PC-9 (cell line): ENCODE measurements around the gene ATP11B.

Experiments used
- EZH2 ChIP-seq: fragments of 200-600 bp; sonication (generic); IDR thresholded peaks from 2 replicates; pipeline ENCODE4 v1.8.0; 2017; ENCODE audit warnings: antibody characterized with exemption, low read depth
- TF ChIP-seq, protein P1 (sequence below): fragments of 200-600 bp; sonication (generic); conservative IDR thresholded peaks from 2 replicates; pipeline ENCODE4 v1.6.1; 2017; ENCODE audit warnings: mixed run types, antibody characterized with exemption, mild to moderate bottlenecking, moderate library complexity

GRCh38 chr3:182760576-182761164 is 32.6 kb upstream of the ATP11B start:
- TF ChIP-seq EZH2, result no peak
- TF ChIP-seq, protein P1, sequence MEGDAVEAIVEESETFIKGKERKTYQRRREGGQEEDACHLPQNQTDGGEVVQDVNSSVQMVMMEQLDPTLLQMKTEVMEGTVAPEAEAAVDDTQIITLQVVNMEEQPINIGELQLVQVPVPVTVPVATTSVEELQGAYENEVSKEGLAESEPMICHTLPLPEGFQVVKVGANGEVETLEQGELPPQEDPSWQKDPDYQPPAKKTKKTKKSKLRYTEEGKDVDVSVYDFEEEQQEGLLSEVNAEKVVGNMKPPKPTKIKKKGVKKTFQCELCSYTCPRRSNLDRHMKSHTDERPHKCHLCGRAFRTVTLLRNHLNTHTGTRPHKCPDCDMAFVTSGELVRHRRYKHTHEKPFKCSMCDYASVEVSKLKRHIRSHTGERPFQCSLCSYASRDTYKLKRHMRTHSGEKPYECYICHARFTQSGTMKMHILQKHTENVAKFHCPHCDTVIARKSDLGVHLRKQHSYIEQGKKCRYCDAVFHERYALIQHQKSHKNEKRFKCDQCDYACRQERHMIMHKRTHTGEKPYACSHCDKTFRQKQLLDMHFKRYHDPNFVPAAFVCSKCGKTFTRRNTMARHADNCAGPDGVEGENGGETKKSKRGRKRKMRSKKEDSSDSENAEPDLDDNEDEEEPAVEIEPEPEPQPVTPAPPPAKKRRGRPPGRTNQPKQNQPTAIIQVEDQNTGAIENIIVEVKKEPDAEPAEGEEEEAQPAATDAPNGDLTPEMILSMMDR, result no peak
